Adrenal gland (tissue), 5 donors: Measurements from ENCODE around the gene TMEM266.

Experiments used
- CTCF ChIP-seq, 6 experiments: fragments of 450-650 bp in 4 of 6; fragments of 200-600 bp in 2 of 6; sonication (generic) in 1 of 6; IDR thresholded peaks; 1 replicate in 5 of 6; 2 replicates in 1 of 6; pipeline versions ENCODE4 v1.5.1 to v1.8.0; 2016 to 2021; ENCODE audit warnings: antibody characterized with exemption in 6 of 6, mild to moderate bottlenecking in 2 of 6, moderate library complexity in 1 of 6
- POLR2A ChIP-seq, 2 donors: fragments of 450-650 bp; IDR thresholded peaks; one replicate each; pipeline ENCODE4 v1.6.1; 2017; ENCODE audit warnings: antibody characterized with exemption in 2 of 2, mild to moderate bottlenecking in 2 of 2, moderate library complexity in 1 of 2
- donor health status: DM: no; HTN: no; CAD: no.

GRCh38 chr15:76161153-76162035 is 101.6 kb downstream of the TMEM266 start:
- no peak for TF ChIP-seq CTCF (IDR thresholded peaks at IDR 0.05)
- no peak for TF ChIP-seq POLR2A (IDR thresholded peaks at IDR 0.05)
